DND-41 (cell line): ENCODE data around the gene CENPC.

ENCODE experiments used
- CTCF ChIP-seq: IDR thresholded peaks from 2 replicates; pipeline ENCODE4 v1.5.1; 2012; ENCODE audit warnings: borderline replicate concordance, low read length, moderate library complexity, mild to moderate bottlenecking; ENCODE audit not compliant: poor library complexity, severe bottlenecking; ENCODE audit errors: extremely low read depth
- EZH2 ChIP-seq: IDR thresholded peaks from 3 replicates; pipeline ENCODE4 v1.6.1; 2012; ENCODE audit warnings: borderline replicate concordance, low read depth, mild to moderate bottlenecking, moderate library complexity, low read length, inconsistent platforms; ENCODE audit not compliant: severe bottlenecking

- no peak for TF ChIP-seq CTCF
- TF ChIP-seq EZH2 = no peak
These were observed 677 bp upstream of the CENPC start for GRCh38 chr4:67546004-67546356.
